ENCODE data around the gene VPS37B.

The VPS37B gene

GRCh38 chr12:122830517-122831214, 65.3 kb downstream of the VPS37B start:
- WGBS = 87% methylated on average over 7 of the region's 7 CpGs
- no peaks in the 10 kb centered on the region for H3K36me3 ChIP-seq (ENCODE audit: insufficient read depth, low read length)
- H3K4me3 ChIP-seq (ENCODE audit: low read length) = no peak overlapping the region
- H3K9me3 ChIP-seq (ENCODE audit: insufficient read depth, low read depth, low read length) = no peaks in the 10 kb centered on the region
- peaks cover 16% of the 10 kb centered on the region for H3K27me3 ChIP-seq (ENCODE audit: insufficient read depth, low read length)
- H3K9ac ChIP-seq (ENCODE audit: low read depth, low read length) = no peak overlapping the region
- H3K4me1 ChIP-seq (ENCODE audit: insufficient read depth, low read length) = peaks cover 21% of the 10 kb centered on the region
- H3K27ac ChIP-seq (ENCODE audit: low read depth, low read length) = no peak overlapping the region

- H3K27me3 ChIP-seq (ENCODE audit: insufficient read depth, low read length) = peaks cover 13% of the 10 kb centered on the region
- no peak overlapping the region for H3K27ac ChIP-seq (ENCODE audit: low read depth, low read length)
- no peaks in the 10 kb centered on the region for H3K36me3 ChIP-seq (ENCODE audit: insufficient read depth, low read length)
- H3K4me3 ChIP-seq (ENCODE audit: low read length) = no peak overlapping the region
- WGBS = 57% methylated on average over 5 of the region's 5 CpGs
- no peaks in the 10 kb centered on the region for H3K9me3 ChIP-seq (ENCODE audit: insufficient read depth, low read depth, low read length)
- no peak overlapping the region for H3K9ac ChIP-seq (ENCODE audit: low read depth, low read length)
- peaks cover 15% of the 10 kb centered on the region for H3K4me1 ChIP-seq (ENCODE audit: insufficient read depth, low read length)
Measured at GRCh38 chr12:122827258-122827657, 68.7 kb downstream of the VPS37B start.

- Histone ChIP-seq H3K9ac (ENCODE audit: low read depth, low read length) (no peak overlapping the region), H3K27me3 (ENCODE audit: insufficient read depth, low read length) (peaks cover 13% of the 10 kb centered on the region), H3K36me3 (ENCODE audit: insufficient read depth, low read length) (no peaks in the 10 kb centered on the region), H3K27ac (ENCODE audit: low read depth, low read length) (no peak overlapping the region), H3K9me3 (ENCODE audit: insufficient read depth, low read depth, low read length) (no peaks in the 10 kb centered on the region), H3K4me1 (ENCODE audit: insufficient read depth, low read length) (peaks cover 15% of the 10 kb centered on the region), H3K4me3 (ENCODE audit: low read length) (peak overlapping the region; percentile 38)
- WGBS = 38% methylated on average over 17 of the region's 22 CpGs
Measured at GRCh38 chr12:122825773-122826724, 69.9 kb downstream of the VPS37B start.

- 84% methylated on average over 11 of the region's 11 CpGs for WGBS
- no peak overlapping the region for H3K4me3 ChIP-seq (ENCODE audit: low read length)
- peaks cover 15% of the 10 kb centered on the region for H3K4me1 ChIP-seq (ENCODE audit: insufficient read depth, low read length)
Measured at GRCh38 chr12:122823429-122823828, 72.5 kb downstream of the VPS37B start.

GRCh38 chr12:122820838-122821271, 75.1 kb downstream of the VPS37B start:
- H3K4me1 ChIP-seq (ENCODE audit: insufficient read depth, low read length) = peaks cover 2% of the 10 kb centered on the region; the same call in 1 of the 2 replicates
- no peak overlapping the region for H3K27ac ChIP-seq (ENCODE audit: low read depth, low read length)
- H3K4me3 ChIP-seq (ENCODE audit: low read length) = no peak overlapping the region
- H3K9ac ChIP-seq (ENCODE audit: low read depth, low read length) = no peak overlapping the region
- H3K27me3 ChIP-seq (ENCODE audit: insufficient read depth, low read length) = no peaks in the 10 kb centered on the region
- 85% methylated on average over 7 of the region's 7 CpGs for WGBS
- H3K36me3 ChIP-seq (ENCODE audit: insufficient read depth, low read length) = no peaks in the 10 kb centered on the region
- H3K9me3 ChIP-seq (ENCODE audit: insufficient read depth, low read depth, low read length) = no peaks in the 10 kb centered on the region

More at GRCh38 chr12:122823429-122823828, 72.5 kb downstream of the VPS37B start:
- Histone ChIP-seq H3K27ac (ENCODE audit: low read depth, low read length) (no peak overlapping the region), H3K9ac (ENCODE audit: low read depth, low read length) (no peak overlapping the region), H3K27me3 (ENCODE audit: insufficient read depth, low read length) (peaks cover 13% of the 10 kb centered on the region), H3K9me3 (ENCODE audit: insufficient read depth, low read depth, low read length) (no peaks in the 10 kb centered on the region), H3K36me3 (ENCODE audit: insufficient read depth, low read length) (no peaks in the 10 kb centered on the region)

GRCh38 chr12:122820138-122820537, 75.8 kb downstream of the VPS37B start:
- 92% methylated on average over 7 of the region's 8 CpGs for whole genome bisulfite sequencing
- no peaks in the 10 kb centered on the region for H3K9me3 ChIP-seq (ENCODE audit: insufficient read depth, low read depth, low read length)
- no peaks in the 10 kb centered on the region for H3K36me3 ChIP-seq (ENCODE audit: insufficient read depth, low read length)
- no peak overlapping the region for H3K27ac ChIP-seq (ENCODE audit: low read depth, low read length)
- H3K27me3 ChIP-seq (ENCODE audit: insufficient read depth, low read length) = no peaks in the 10 kb centered on the region
- H3K4me1 ChIP-seq (ENCODE audit: insufficient read depth, low read length) = no peaks in the 10 kb centered on the region
- no peak overlapping the region for H3K4me3 ChIP-seq (ENCODE audit: low read length)
- H3K9ac ChIP-seq (ENCODE audit: low read depth, low read length) = no peak overlapping the region

- Histone ChIP-seq H3K36me3 (ENCODE audit: insufficient read depth, low read length) (no peaks in the 10 kb centered on the region), H3K27me3 (ENCODE audit: insufficient read depth, low read length) (no peaks in the 10 kb centered on the region), H3K9me3 (ENCODE audit: insufficient read depth, low read depth, low read length) (no peaks in the 10 kb centered on the region), H3K4me3 (ENCODE audit: low read length) (no peak overlapping the region), H3K4me1 (ENCODE audit: insufficient read depth, low read length) (no peaks in the 10 kb centered on the region), H3K9ac (ENCODE audit: low read depth, low read length) (no peak overlapping the region), H3K27ac (ENCODE audit: low read depth, low read length) (no peak overlapping the region)
- WGBS = 87% methylated on average over 10 of the region's 10 CpGs
Measured at GRCh38 chr12:122819209-122819785, 76.6 kb downstream of the VPS37B start.
